ENCODE measurements around the gene MCM8. TPM values are rescaled to one million over a fixed set of nuclear protein-coding genes. Genes with fewer than 3 reads are reported as not detected.

The MCM8 gene
- total RNA-seq (2014; rRNA removed; shearing (Covaris generic)): 39.2 and 51.6 TPM in 2 replicates

DNA sequence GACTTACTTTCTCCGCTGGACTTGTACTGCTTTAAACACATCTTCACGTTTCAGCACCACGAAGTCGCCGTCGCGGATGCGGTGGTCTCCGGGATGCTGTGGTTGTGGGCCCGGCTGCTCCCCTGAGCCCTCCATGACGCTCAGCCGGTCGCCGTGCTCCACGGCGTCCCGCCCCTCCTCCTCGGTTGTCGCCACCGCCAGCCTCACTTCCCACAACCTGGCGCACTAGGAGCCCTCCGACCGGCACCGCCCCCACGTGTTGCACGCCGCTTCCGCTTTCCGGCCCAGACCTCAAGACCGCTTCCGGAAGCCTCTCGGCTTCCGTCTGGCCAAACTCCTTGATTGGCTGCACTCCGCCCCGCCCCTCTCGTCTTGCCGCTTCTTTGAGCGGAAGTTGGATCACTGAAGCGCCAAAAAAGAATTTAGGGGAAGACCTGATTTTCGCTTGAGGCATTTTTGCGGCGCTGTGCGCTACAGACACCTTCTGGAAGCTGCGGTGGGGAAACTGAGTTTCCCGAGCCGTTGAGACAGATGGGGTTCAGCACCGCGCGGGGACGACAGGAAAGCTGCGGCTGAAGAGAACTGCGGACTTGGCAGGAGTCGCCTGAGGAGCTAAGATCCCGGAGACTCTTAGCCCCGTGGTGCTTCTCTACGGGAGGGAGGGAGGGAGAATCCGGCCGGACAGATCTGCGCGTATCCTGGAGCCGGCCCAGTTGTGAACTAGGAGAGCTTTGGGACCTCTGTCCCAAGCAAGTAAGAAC lies at the start of gene MCM8, which contains the start of gene TRMT6:
TSS of gene MCM8 (plus strand) at position 382 of the 761 bp plus-strand sequence. CDS start 1,364 bp downstream, outside the sequence.
TSS of gene TRMT6 (minus strand) at position 263 of the 761 bp plus-strand sequence. CDS start at position 135, 128 bp downstream.
- DNase-seq (ENCODE audit: low spot score): peak; percentile 94

DNA sequence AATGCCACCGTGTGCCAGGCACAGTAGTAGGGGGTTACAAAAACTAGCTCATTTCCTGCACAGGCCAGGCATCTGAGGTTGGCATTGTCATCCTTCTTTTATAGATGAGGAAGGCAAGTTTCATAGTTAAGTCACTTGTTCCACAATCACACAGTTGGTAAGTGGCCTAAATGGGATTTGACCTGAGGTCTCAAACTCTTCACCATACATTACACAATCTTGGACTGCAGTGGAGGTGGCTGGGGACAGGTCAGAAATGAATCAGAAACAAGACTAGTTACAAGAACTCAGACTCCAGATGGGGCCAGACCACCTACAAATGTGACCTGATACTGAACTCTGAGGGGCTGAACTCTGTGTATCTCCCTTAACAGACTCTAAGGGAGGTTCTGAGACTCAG lies 49.5 kb upstream of the MCM8 start:
- no peak for DNase-seq (ENCODE audit: low spot score)

DNA sequence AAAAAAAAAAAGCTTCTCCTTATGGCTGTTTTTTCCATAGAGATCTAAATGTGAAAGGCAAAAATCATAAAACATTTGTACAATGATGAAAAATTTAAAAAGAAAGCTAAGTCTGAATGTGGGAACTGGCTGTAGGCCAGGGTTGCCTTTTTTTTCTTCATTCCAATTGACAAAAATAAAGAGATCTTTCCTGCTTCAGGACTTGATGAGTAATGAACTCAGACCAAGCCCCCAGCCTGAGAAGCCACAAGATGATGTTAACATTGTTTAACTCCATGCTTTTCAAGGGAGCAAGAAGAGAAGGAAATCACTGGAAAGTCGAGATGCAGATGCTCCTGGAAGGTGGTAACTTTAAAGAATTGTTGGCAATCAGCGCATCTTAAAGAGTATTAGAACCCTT lies 41.5 kb upstream of the MCM8 start:
- DNase-seq (ENCODE audit: low spot score): no peak

DNA sequence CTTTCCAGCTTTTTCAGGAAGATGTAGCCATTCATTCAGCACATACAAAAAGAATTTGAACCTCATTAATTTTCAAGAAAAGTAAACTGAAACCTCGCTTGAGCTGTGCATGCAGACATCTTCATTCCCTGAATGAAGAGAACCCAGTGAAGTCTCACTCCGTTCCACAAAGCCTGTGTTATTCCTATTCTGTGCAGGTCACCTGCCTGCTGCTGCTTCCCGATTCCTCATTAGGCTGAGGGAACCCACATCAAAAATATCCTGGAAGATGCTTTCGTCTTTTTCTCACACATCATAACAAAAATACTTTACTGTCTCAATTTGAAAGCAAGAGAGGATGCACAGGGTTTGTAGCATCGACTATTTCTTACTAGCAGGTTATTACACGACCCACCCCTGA lies 40.3 kb upstream of the MCM8 start:
- DNase-seq (ENCODE audit: low spot score): no peak

DNA sequence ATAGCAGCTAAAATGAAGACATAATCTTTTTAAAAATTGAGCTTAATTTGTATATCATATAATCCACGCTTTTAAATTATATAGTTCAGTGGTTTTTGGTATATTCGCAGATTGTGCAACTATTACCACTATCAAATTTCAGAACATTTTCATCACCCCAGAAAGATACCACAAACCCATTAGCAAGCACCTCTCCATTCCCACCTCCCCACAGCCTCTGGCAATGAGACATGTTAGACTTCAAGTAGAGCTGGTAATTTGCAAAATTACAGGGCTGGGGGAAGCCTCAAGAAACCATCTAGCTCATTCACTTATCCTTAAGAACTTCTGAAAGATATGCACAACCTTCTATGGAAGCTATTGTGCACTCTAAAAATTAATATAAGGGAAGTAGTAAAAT lies 37.3 kb upstream of the MCM8 start:
- no peak for DNase-seq (ENCODE audit: low spot score)

DNA sequence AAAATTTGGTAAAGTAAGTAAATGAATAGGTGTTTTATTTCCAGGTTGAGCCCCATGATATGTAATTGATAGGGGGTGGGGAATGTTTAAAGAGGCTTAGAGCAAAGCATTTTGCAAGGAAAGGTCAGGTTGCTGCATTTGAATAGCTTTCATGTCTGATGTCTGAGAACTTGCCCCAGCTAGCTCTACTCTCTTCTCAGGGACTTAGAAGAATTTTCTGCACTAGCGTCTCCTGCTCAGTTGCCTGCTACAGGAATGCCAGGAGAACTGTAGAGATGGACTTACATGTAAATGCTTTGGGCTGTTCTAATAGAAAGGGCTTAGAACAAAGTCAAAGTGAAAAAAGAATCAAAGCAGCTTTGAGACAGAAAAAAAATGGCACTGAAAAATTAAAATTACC lies 35.6 kb upstream of the MCM8 start:
- DNase-seq (ENCODE audit: low spot score): no peak

DNA sequence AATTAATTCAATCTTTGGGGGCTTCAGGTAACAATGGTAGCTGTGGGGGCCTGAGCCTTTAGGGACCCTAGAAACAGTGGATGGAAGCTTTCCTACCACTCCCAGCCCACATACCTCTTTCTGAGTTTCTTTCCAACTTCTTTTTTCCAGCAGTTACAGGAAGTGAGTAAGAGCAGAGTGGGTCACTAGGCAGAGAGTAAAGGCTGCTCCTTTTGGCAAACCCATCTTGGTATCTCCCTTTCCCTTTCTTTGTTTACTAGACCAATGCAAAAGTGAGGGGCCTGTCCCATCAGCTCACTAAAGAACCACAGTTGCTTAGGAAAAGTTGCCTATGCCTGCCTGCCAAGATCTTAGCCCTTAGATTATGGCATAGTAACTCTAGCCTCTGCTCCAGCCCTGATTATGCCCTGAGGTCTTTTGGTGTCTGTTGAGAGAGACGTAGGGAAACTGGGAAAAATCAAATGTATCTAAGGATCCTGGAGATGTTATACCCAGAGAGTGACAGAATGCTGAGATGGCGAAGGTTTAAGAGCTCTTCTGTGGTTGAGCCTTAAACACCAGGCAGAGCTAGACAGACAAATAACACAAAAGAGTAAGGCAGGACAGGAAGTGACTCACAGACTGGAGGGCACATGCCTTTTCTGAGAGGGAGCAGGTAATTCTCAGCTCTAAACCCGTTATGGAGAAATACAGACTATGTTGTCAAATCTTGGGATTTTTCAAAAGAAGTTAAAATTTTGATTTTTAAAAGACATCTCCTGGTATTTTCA lies 31.4 kb upstream of the MCM8 start:
- peak; percentile 91 for DNase-seq (ENCODE audit: low spot score)

DNA sequence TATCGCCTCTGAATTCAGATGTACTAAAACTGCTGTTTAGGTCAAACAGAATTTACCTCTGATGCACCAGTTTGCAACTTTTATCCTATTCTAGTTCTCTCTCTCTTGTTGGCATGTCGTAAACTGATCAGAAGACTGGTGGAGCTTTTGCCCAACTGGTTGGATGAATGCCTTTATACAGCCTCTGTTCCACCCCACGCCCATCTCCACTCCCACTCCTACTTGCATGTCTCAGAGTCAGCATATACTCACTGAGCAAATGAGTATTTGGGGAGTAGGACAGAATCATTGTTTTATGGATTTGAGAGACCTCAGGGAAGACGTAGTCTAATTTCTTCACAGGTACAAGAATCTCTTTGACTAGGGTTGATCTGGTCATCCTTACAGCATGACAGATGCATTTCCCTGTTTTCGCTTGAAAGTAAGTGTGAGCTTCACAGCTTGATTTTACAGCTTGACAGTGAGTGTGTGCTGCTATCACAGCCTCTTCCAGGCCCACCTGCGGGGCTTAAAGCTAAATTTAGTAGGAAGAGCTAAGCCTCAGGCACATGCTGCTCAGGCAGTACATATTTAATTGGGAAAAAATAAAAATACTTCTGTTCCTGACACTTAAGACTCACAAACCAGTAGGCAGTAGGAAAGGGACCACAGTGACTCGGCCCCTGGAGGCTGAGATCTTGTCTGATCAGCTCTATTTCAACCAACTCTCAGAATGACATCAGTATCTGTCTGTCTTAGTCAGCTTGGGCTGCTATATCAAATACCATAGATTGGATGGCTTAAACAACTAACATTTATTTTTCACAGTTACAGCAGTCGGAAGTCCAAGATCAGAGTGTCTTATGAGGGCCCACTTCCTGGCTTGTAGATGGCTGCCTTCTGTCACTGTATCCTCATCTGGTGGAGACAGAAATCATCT lies 30.6 kb upstream of the MCM8 start:
- DNase-seq (ENCODE audit: low spot score): peak; percentile 47

DNA sequence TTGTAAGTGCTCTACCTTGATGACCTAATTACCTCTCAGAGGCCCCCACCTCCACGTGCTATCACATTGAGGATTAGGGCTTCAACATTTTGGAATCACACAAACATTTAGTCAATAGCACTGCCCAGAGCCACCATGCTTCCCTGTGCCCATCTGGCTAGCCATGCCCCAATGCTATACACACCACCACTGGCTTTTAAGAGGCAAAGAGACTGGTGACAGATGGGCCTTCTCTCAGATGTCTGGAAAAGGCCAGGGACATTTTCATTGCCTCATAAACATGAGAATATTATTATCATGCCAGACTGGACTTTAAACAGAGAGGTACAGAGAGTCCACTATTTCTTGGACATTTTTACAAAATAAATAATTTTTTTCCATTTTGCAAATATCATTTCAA lies 29.9 kb upstream of the MCM8 start:
- no peak for DNase-seq (ENCODE audit: low spot score)

DNA sequence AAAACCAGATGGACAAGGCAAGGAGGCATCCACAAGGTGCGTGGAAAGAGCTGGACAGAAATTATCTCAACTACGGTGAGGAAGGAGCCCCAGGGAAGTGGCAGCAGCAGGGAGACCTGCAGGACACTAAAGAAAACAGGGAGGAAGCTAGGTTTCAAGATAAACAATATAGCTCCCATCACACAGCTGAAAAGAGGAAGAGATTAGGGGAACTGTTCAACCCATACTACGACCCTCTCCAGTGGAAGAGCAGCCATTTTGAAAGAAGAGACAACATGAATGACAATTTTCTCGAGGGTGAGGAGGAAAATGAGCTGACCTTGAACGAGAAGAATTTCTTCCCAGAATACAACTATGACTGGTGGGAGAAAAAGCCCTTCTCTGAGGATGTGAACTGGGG lies 27.0 kb upstream of the MCM8 start:
- no peak for DNase-seq (ENCODE audit: low spot score)

DNA sequence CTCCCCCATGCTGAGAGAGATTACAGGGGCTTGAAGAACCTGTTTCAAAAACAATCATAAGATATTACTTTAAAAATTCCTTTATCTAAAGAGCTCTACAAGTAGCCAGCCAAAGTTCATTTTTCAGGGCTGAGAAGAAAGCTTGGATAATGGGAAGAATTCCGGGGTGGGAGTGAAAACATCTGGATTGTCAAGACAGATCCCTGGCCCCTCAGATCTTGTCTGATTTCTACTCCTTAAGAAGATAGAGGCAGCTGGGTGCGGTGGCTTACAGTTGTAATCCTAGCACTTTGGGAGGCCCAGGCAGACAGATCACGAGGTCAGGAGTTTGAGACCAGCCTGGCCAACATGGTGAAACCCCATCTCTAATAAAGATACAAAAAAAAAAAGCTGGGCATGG lies 24.9 kb upstream of the MCM8 start:
- DNase-seq (ENCODE audit: low spot score): no peak

DNA sequence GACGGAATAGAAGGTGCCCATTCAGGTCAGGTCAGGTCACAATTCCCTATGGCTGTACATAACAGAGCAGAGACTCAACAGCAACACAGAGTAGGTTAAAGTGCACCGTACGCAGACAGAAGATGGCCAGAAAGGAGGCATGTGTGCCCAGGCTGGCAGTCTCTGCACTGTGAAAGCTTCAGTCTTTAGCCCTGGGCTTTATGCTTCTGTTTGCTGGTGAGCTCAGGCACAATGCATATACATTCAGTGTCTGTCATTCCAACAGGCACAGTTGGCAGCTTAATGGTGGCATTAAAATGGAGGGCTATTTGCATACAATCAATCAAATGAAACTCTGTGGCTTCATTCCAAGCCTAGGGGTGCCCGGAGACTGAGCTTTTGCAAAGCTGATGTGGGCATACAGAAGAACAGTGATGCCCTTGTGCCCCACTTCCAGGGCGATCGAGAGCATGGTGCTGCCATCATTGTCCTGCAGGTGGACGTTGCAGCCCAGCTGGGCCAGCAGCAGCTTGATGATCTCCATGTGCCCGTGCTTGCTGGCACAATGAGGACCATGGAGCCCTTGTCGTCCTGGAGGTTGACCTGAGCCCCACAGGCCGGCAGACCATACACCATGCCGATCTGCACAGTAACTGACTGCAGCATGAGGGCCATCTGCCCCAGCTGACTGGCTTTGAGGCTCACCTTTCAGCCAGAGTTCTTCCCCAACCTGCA lies 22.5 kb upstream of the MCM8 start:
- no peak for DNase-seq (ENCODE audit: low spot score)

DNA sequence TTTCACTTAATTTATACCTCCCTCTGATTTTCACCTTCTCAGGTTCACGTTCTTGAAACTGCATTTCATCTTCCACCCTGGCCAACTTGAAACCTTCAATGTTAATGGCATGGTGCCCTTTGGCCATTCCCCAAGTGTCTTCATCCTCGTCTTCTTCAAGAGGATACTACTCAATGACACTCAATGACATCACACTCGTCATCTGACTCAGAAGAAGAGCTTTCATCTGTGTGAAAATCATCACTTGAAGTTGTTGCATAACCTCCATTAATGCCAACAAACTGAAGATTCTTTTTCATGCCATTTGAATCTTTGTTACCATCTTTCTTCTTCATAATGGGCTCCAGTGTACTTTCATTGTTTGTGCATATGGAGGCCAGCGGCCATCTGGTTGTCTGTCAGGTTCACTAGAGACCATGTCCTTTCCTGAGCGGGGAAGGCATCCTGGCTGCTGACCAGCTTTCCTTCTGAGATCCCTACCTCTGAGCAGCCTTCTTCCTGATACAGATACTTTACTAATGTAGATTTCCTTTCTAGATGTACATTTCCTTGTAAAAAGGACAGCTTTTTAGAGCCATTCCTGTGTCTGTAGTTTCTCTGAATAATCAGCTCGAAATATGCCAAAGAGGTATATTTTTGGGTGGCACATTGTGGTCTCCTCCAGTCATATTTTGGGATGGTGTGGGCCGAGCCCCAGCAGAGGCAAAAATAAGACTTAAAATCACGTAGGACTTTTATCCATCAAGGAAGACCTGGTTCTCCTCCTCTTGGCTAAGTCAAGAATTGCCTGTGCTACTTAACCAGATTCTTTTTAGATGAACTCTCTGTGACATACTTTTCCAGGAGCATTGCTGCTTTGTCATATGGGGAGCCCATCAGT lies 21.4 kb upstream of the MCM8 start:
- DNase-seq (ENCODE audit: low spot score): no peak

DNA sequence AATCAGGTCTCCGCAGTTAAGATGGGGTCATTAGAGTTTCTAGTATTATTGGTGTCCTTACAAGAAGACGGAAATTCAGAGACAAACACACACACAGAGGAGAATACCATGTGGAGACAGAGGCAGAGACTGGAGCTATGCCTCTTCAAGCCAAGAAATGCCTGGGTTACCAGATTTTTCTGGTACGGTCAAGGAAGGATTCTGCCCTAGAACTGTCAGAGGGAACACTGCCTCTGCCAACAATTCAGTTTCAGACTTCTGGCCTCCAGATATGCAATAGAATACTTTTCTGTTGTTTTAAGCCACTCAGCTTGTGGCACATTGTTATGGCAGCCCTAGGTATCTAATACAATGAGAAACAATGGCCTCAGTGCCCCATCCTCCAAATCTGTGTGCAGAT lies 19.0 kb upstream of the MCM8 start:
- DNase-seq (ENCODE audit: low spot score): no peak

DNA sequence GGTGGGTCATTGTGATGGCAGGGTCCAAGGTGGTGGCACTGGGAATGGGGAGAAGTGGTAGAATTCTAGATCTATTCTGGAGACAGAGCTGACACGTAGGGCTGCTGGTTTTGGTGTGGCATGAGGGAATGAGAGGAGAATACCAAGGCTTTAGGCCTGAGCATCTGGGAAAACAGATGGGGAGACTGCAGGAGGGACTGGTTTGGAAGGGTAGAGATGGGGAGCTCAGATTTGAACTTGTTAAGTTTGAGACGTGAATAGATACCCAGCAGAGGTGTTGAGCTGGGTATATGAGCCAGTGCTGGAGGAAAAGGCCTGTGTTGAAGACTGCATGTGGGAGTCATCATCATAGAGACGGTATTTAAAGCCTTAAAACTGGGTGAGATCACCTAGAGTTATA lies 17.7 kb upstream of the MCM8 start:
- DNase-seq (ENCODE audit: low spot score): no peak

DNA sequence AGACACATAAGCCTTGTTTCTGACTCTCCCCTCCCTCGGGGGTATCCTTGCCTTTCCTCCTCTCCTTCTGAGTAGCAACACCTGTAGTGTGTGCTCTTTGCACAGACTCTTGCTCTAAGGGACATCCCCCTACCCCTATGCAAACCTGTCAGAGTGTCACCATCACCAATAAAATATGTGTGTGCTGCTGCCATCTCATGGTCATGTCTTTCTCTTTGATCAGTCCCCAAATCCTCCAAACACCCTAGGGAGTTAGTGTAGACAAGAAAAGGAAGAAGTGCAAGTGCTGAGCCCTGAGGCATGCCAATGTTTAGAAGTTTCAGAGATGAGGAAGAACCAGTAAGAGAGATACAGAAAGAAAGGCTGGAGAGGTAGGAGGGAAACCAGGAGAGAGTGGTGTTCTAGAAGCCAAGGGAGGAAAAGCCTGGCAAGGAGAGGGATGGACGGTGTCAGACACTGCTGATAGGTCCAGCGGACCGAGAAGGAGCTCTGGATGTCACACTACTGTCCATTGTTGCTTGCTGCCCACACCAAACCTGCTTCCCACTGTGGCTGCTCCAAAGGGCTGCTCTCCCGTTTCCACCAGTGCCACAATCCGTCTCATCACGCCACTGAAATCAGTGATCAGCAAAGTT lies 16.5 kb upstream of the MCM8 start:
- no peak for DNase-seq (ENCODE audit: low spot score)

DNA sequence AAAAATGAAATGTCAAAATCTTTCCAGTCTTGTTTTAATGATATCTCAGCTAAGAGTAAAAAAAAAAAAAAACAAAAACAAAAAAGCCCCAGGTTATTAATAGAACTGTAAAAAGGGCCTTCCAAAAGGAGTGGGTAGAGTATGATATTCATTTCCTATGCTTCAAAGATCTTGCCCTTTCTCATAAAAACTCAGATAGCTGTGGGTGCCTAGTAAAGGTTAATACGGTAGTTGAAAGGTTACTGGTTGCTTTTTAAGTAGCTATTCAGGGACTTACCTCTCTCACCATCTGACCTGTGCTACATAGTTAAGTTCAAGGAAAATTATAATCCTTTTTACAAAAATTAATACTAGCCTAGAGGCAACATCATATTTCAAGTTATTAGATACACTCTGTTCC lies 15.1 kb upstream of the MCM8 start:
- DNase-seq (ENCODE audit: low spot score): no peak

DNA sequence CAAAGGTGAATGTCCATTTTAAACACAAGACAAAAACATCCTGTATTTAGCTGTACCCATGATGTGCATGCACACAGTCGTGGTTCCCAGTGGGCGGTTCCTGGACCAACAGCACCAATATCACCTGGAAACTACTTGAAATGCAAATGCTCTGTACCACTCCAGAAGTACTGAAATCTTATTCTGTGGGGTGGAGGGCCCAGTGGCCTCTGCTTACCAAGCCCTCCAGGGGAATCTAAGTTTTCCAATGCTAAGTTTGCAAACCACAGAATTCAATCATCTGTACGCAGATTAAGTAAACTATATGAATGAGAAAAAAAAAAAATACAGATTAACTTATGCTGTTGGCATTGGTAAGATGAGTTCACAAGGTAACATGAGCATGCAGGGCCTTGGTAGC lies 14.2 kb upstream of the MCM8 start:
- DNase-seq (ENCODE audit: low spot score): no peak

DNA sequence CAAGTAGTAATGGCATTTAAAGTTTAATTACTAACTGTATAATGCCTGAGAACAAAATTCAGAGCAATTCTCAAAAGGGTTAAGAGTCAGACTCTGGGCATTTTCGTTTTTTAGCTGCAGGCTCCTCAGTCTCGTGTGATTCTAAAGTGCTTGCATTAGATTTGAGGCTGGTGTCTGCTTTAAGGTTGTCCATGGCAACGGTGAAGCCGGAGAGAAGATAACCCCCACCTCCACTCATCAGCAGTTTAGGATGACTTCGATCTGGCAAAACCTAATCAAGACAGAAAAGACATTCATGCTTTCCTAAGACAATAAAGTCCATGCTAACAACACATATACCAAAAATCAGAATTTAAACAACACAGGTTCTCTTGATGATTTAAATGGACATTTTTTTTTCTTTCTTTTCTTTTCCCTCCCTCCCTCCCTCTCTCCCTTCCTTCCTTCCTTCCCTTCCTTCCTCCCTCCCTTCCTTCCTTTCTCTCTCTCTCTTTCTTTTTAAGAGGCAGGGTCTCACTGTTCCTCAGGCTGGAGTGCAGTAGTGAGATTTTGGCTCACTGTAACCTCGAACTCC lies 11.9 kb upstream of the MCM8 start:
- DNase-seq (ENCODE audit: low spot score): no peak

DNA sequence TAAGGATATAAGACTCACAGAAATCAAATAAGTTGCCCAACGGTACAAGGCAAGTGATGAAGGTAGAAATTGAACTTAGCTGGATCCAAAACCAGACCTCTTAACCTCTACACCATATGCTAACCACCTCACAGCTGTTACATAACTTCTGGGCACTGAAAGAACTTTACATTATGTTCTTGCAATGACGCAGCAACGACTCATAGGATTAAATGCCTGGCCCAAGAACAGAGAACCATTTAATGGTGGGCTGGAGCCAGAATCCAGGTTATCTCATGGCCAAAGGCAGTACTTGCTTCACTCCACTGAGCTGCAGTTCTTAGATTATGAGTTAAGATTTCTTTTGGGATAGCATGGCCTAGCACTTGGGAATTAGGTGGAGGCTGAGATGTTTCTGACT lies 4.5 kb upstream of the MCM8 start:
- peak; percentile 47 for DNase-seq (ENCODE audit: low spot score)

Measured in A172 (cell line).